AG04450 (cell line): Measurements from ENCODE around the gene TBC1D2B. TPM values are rescaled to one million over a fixed set of nuclear protein-coding genes. Genes with fewer than 3 reads are reported as not detected.
A peak's percentile ranks its signal among the peaks of the same experiment; 100 is the strongest.

Experiments used
- CTCF ChIA-PET: fragments of 300-600, 350-600 bp; formaldehyde crosslinking; extraction: SDS; loops from one replicate; lab custom pipeline; 2022; ENCODE audit warnings: antibody characterized with exemption, inconsistent platforms; lab: Charles Lee
- POLR2A ChIA-PET: fragments of 350-600 bp; formaldehyde crosslinking; extraction: SDS; loops from one replicate; lab custom pipeline; 2021; ENCODE audit warnings: antibody characterized with exemption, inconsistent platforms; lab: Yijun Ruan, JAX
- DNase-seq: peaks from one replicate; pipeline ENCODE4 v3.0.0-alpha.2; 2011; ENCODE audit warnings: low read depth, low spot score
- H3K27ac ChIP-seq: one replicate; pipeline ENCODE4 v1.5.1; 2012; ENCODE audit warnings: low read depth, low read length, control low read depth
- H3K27me3 ChIP-seq: one replicate; pipeline ENCODE4 v1.6.0; 2012; ENCODE audit warnings: low read length; ENCODE audit not compliant: control insufficient read depth, insufficient read depth
- H3K4me3 ChIP-seq: 2 replicates; pipeline ENCODE4 v1.5.1; 2011; ENCODE audit warnings: mild to moderate bottlenecking, low read depth, low read length, control low read depth
- H3K9me3 ChIP-seq: 2 replicates; pipeline ENCODE4 v1.5.1; 2012; ENCODE audit warnings: low read length; ENCODE audit not compliant: control insufficient read depth, insufficient read depth
- CTCF ChIP-seq: IDR thresholded peaks from 2 replicates; pipeline ENCODE4 v1.5.1; 2011; ENCODE audit warnings: low read depth, low read length, control low read depth, inconsistent platforms
- polyA plus RNA-seq: library from polyadenylated mRNA; depleted of rRNA; stranded (reverse); fragments of >200 nt; gene quantifications from 2 replicates; pipeline ENCODE4 v1.2.3, GENCODE V29; 2011

Gene TBC1D2B
- polyA plus RNA-seq, 1 experiment, result 42.0 TPM

- no peak overlapping the region for H3K4me3 ChIP-seq
- no peaks in the 10 kb centered on the region for H3K27me3 ChIP-seq
- TF ChIP-seq CTCF, result no peak
- CTCF ChIA-PET, result interaction anchor here (1.3 to 2.7 kb wide), 2 partner anchors 35 to 106 kb away, joined by 6 to 9 read pairs; no protein-coding TSS in a partner anchor
- no peak for DNase-seq
- no peaks in the 10 kb centered on the region for H3K9me3 ChIP-seq
- no peak overlapping the region for H3K27ac ChIP-seq
- POLR2A ChIA-PET, result no interaction called here
Observed at GRCh38 chr15:78073046-78073787, 4.3 kb downstream of the TBC1D2B start.

GRCh38 chr15:78072080-78072892 is 5.2 kb downstream of the TBC1D2B start:
- Histone ChIP-seq H3K27me3 (no peaks in the 10 kb centered on the region), H3K4me3 (0 out of 2 replicates have a peak overlapping the region, but pooled peaks have one; percentile 8), H3K27ac (no peak overlapping the region), H3K9me3 (no peaks in the 10 kb centered on the region)
- no peak for TF ChIP-seq CTCF
- POLR2A ChIA-PET, result no interaction called here
- CTCF ChIA-PET, result interaction anchor here (1.3 to 2.7 kb wide), 2 partner anchors 36 to 105 kb away, joined by 6 to 9 read pairs; no protein-coding TSS in a partner anchor
- DNase-seq, result no peak

GRCh38 chr15:78071383-78071782 is 6.1 kb downstream of the TBC1D2B start:
- Histone ChIP-seq H3K27ac (no peak overlapping the region), H3K27me3 (no peaks in the 10 kb centered on the region), H3K9me3 (no peaks in the 10 kb centered on the region), H3K4me3 (no peak overlapping the region)
- TF ChIP-seq CTCF, result no peak
- DNase-seq, result no peak
- POLR2A ChIA-PET, result no interaction called here
- CTCF ChIA-PET, result interaction anchor here (0.8 to 2.7 kb wide), 2 partner anchors 37 to 104 kb away, joined by 3 to 9 read pairs; no protein-coding TSS in a partner anchor

GRCh38 chr15:78070049-78070700 is 7.3 kb downstream of the TBC1D2B start:
- H3K27ac ChIP-seq, result no peak overlapping the region
- POLR2A ChIA-PET, result interaction anchor here (0.6 kb wide), 1 partner anchor 35 kb away, joined by 11 read pairs; no protein-coding TSS in a partner anchor
- CTCF ChIA-PET, result interaction anchor here (0.6 to 1.8 kb wide), 3 partner anchors 38 to 65 kb away, joined by 4 to 6 read pairs (median 5); no protein-coding TSS in a partner anchor
- no peak for DNase-seq
- H3K27me3 ChIP-seq, result no peaks in the 10 kb centered on the region
- TF ChIP-seq CTCF, result no peak
- H3K4me3 ChIP-seq, result no peak overlapping the region
- no peaks in the 10 kb centered on the region for H3K9me3 ChIP-seq
